ENCODE results near the gene ARHGAP8.

The ARHGAP8 gene

DNA sequence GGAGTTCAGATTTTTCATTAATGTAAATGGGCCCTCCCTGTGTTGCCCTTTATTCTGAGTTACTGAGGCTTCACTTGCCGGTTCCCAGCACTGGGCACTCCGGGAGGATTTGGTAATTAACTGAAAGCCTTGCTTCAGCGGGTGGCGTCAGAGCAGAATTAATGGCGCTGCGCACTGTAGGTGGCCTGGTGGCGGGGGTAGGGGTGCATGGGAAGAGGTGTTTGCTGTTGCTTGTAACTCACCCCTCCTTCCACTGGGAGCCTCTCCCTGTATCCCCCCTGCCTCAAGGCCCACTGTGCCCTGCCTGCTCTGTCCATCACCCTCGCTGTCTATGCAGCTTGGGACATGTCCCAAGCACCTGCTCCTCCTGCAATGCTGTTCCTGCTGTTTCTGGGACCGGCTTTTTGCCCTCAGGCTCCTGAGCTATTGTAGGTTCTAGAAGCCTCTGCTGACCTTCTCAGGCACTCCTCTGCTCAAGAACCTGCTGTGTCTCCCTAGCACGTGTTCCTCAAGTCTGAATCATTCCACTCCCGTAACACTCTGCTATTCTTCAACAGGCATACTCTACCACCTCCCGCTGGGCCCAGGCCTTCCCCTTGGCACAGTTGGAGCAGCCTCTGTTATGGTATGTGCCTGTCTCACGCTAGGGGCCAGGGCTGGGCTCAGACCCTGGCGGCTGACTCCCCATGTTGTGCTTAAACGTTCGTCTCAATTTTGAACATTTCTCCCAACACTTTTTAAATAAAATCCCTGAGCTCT is 24.4 kb downstream of the ARHGAP8 start:
- DNase-seq (ENCODE audit: extremely low read depth, low read depth), result no peak
- TF ChIP-seq CTCF (IDR thresholded peaks at IDR 0.05; ENCODE audit: low read depth, low read length, missing control alignments), result no peak
- no peak overlapping the region for H3K4me3 ChIP-seq (replicated peaks; ENCODE audit: low read depth, low read length)

DNA sequence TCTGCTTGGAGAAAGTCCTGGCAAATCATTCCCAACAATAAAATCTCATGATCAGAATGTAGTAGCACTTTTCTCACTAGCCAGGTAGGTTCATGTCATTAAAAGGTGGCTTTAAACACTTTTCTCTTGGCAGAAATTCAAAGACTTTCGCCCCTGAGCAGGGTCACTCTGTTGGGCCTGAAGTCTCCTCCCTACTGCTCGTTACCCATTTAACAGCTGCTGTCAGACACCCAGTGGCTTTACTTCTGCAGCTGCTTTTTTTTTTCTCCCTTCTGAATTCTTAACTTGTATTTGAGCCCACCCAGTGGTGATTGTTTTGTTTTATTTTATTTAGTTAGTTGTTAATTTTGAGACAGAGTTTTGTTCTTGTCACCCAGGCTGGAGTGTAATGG is 25.0 kb downstream of the ARHGAP8 start:
- no peak for TF ChIP-seq CTCF (IDR thresholded peaks at IDR 0.05; ENCODE audit: low read depth, low read length, missing control alignments)
- H3K4me3 ChIP-seq (replicated peaks; ENCODE audit: low read depth, low read length), result no peak overlapping the region
- DNase-seq (ENCODE audit: extremely low read depth, low read depth), result no peak

- no peak for DNase-seq (ENCODE audit: extremely low read depth, low read depth)
- H3K4me3 ChIP-seq (replicated peaks; ENCODE audit: low read depth, low read length), result no peak overlapping the region
- TF ChIP-seq CTCF (IDR thresholded peaks at IDR 0.05; ENCODE audit: low read depth, low read length, missing control alignments), result no peak
Observed at GRCh38 chr22:44780876-44781449, 28.6 kb downstream of the ARHGAP8 start.

- H3K4me3 ChIP-seq (replicated peaks; ENCODE audit: low read depth, low read length), result no peak overlapping the region
- TF ChIP-seq CTCF (IDR thresholded peaks at IDR 0.05; ENCODE audit: low read depth, low read length, missing control alignments), result no peak
- DNase-seq (ENCODE audit: extremely low read depth, low read depth), result no peak
Observed at GRCh38 chr22:44782363-44782963, 30.1 kb downstream of the ARHGAP8 start.

DNA sequence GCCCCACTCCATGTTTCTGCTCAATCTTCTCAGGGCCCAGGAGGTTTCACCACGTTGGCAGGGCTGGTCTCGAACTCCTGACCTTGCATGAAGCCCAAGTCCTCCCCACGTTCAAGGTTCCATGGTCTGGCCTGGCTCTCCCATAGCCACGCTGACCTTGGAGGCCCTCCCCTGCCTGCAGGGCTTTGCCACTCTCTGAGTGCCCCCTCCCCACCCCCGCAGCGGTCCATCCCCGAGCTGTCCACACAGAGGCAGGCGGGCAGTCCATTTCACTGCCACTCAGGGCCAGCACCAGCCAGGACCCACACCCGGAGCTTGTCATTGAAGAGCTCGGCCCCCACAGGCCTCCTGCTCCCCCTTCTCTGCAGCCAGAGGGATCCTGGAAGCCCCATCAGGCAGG is 30.7 kb downstream of the ARHGAP8 start:
- no peak for DNase-seq (ENCODE audit: extremely low read depth, low read depth)
- H3K4me3 ChIP-seq (replicated peaks; ENCODE audit: low read depth, low read length), result no peak overlapping the region
- no peak for TF ChIP-seq CTCF (IDR thresholded peaks at IDR 0.05; ENCODE audit: low read depth, low read length, missing control alignments)

- TF ChIP-seq CTCF (IDR thresholded peaks at IDR 0.05; ENCODE audit: low read depth, low read length, missing control alignments), result no peak
- no peak for DNase-seq (ENCODE audit: extremely low read depth, low read depth)
Observed at GRCh38 chr22:44783581-44783980, 31.2 kb downstream of the ARHGAP8 start.

More at GRCh38 chr22:44783581-44783980, 31.2 kb downstream of the ARHGAP8 start:
- H3K4me3 ChIP-seq (replicated peaks; ENCODE audit: low read depth, low read length), result no peak overlapping the region

Measured in HFF-Myc (cell line).